Activated effector memory CD4-positive, alpha-beta T cell treated with Interleukin-2 at 50 U/mL for 16 hours (primary cell): ENCODE results near the gene DUS3L.
"Not testable (repeated sequence)": the region's sequence is repeated elsewhere in the genome, so short reads cannot be mapped to it uniquely, and the experiment has no call there.

Experiments used
- DNase-seq: peaks from one replicate; pipeline ENCODE4 v3.0.0-alpha.2; 2020

The DUS3L gene

DNA sequence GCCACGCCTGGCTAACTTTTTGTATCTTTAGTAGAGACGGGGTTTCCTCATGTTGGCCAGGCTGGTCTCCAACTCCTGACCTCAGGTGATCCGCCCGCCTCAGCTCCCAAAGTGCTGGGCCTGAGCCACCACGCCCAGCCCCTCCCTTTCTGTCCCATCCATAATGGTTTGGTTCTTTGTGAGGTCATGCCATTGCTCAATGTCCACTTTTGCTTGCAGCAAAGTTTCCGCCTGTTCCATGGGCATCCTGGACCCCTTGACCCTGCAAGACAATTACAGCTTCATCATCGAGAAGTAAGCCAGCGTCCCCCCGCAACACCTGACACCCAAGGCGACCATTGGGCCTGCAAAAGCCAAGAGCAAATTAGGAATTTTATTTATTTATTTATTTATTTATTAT lies 23.0 kb downstream of the DUS3L start:
- no peak for DNase-seq

DNA sequence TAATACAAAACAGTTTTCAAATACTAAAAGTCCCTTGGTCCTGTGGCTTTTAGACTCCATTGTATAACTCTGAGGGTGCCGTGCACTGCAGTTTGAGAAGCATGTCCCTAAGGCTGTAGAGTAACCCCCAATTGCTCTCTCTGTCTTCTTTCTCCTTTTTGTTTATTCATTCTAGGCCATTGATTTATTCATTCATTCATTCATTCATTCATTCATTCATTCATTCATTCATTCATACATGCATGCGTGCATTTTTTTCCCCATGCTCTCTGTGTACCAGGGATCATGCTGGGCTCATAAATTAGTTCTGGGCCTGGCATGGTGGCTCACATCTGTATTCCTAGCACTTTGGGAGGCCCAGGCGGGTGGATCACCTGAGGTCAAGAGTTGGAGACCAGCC lies 25.7 kb downstream of the DUS3L start:
- DNase-seq = no peak

- DNase-seq = no peak
Measured at GRCh38 chr19:5762608-5763217, 28.2 kb downstream of the DUS3L start.

GRCh38 chr19:5753743-5754142 lies 37.2 kb downstream of the DUS3L start:
- no peak for DNase-seq

DNA sequence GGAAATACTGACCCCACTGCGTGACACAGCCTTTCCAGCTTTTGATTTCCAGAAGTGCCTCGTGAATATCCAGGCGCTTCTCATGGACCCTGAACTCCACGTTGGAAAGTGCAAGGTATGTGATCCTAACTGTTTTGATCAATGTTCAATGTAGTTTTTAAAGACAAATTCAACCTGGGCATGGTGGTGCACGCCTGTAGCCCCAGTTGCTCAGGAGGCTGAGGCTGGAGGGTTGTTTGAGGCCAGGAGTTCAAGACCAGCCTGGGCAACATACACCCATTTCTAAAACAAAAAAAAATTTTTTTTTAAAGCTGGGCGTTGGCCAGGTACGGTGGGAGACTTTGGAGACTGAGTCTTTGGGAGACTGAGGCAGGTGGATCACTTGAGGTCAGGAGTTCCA lies 39.3 kb downstream of the DUS3L start:
- DNase-seq = no peak

DNA sequence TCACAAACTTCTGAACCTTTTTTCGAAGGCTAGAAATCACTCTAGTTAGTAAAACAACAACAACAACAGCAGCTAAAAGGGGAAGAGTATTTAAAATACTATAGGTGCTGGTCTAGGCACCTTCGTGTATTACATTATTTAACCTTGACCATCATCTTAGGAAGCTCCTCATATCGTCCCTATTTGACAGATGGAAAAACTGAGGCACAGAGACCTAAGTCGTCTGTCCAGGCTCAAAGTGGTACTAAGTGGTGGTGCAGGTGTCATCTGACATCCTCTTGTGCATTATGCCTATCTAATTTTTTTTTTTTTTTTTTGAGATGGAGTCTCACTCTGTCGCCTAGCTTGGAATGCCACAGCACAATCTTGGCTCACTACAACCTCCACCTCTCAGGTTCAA lies 41.5 kb downstream of the DUS3L start:
- DNase-seq = no peak

- DNase-seq = not testable (repeated sequence)
Measured at GRCh38 chr19:5748920-5749319, 42.0 kb downstream of the DUS3L start.

- DNase-seq = not testable (repeated sequence)
Measured at GRCh38 chr19:5744999-5745398, 46.0 kb downstream of the DUS3L start.

GRCh38 chr19:5743630-5744029 lies 47.3 kb downstream of the DUS3L start:
- DNase-seq = no peak

- DNase-seq = no peak
Measured at GRCh38 chr19:5742051-5742450, 48.9 kb downstream of the DUS3L start.

GRCh38 chr19:5738423-5738822 lies 52.5 kb downstream of the DUS3L start:
- no peak for DNase-seq
